Measurements from ENCODE around the gene JAZF1.

DNA sequence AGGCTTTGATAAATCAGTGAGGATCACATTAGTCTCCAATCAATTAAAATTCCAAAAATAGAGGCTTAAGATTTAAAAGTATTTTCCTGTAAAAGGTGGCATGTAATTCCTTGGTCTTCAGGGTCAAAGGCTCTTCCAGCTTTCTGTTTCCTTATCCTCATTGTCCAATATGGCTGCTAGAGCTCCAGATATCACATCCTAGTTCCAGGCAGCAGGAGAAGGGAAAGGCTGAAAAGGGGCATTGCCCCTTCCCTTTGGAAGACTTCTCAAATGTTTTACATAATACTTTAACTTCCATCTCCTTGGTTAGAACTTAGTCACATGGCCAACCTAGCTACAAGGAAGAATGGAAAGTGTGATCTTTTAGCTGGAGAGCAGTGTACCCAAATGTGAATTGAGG is 39.2 kb upstream of the JAZF1 start:
- TF ChIP-seq, protein P1, sequence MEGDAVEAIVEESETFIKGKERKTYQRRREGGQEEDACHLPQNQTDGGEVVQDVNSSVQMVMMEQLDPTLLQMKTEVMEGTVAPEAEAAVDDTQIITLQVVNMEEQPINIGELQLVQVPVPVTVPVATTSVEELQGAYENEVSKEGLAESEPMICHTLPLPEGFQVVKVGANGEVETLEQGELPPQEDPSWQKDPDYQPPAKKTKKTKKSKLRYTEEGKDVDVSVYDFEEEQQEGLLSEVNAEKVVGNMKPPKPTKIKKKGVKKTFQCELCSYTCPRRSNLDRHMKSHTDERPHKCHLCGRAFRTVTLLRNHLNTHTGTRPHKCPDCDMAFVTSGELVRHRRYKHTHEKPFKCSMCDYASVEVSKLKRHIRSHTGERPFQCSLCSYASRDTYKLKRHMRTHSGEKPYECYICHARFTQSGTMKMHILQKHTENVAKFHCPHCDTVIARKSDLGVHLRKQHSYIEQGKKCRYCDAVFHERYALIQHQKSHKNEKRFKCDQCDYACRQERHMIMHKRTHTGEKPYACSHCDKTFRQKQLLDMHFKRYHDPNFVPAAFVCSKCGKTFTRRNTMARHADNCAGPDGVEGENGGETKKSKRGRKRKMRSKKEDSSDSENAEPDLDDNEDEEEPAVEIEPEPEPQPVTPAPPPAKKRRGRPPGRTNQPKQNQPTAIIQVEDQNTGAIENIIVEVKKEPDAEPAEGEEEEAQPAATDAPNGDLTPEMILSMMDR (IDR thresholded peaks at IDR 0.05; ENCODE audit: poor library complexity): no peak
- TF ChIP-seq EZH2 (IDR thresholded peaks at IDR 0.05; ENCODE audit: borderline replicate concordance) (no peak), EZH2phosphoT487 (IDR thresholded peaks at IDR 0.05; ENCODE audit: low read depth, severe bottlenecking, unreplicated experiment) (no peak)

Data from hepatocyte (in vitro differentiated cells).